NB4 (cell line): ENCODE measurements around the gene PGM2.
A peak's percentile ranks its signal among the peaks of the same experiment; 100 is the strongest.
"Not testable (repeated sequence)": the region's sequence is repeated elsewhere in the genome, so short reads cannot be mapped to it uniquely, and the experiment has no call there.

Experiments used
- DNase-seq: peaks from one replicate; pipeline ENCODE4 v3.0.0; 2010; ENCODE audit warnings: low read depth
- H3K4me3 ChIP-seq: one replicate; pipeline ENCODE4 v1.5.1; 2011; ENCODE audit warnings: mild to moderate bottlenecking, low read depth, low read length, moderate library complexity
- MYC ChIP-seq: IDR thresholded peaks from 2 replicates; pipeline ENCODE4 v1.6.1; 2011; ENCODE audit warnings: low read depth, low read length
- POLR2A ChIP-seq: IDR thresholded peaks from 2 replicates; pipeline ENCODE4 v1.6.1; 2011; ENCODE audit warnings: mild to moderate bottlenecking; ENCODE audit not compliant: insufficient read length; ENCODE audit errors: extremely low read depth
- TF ChIP-seq, protein P1 (sequence below): IDR thresholded peaks from one replicate; pipeline ENCODE4 v1.5.1; 2012; ENCODE audit warnings: low read depth, low read length
- TF ChIP-seq, protein P2 (sequence below): IDR thresholded peaks from 2 replicates; pipeline ENCODE4 v1.6.1; 2011; ENCODE audit warnings: low read depth, low read length

Gene PGM2

DNA sequence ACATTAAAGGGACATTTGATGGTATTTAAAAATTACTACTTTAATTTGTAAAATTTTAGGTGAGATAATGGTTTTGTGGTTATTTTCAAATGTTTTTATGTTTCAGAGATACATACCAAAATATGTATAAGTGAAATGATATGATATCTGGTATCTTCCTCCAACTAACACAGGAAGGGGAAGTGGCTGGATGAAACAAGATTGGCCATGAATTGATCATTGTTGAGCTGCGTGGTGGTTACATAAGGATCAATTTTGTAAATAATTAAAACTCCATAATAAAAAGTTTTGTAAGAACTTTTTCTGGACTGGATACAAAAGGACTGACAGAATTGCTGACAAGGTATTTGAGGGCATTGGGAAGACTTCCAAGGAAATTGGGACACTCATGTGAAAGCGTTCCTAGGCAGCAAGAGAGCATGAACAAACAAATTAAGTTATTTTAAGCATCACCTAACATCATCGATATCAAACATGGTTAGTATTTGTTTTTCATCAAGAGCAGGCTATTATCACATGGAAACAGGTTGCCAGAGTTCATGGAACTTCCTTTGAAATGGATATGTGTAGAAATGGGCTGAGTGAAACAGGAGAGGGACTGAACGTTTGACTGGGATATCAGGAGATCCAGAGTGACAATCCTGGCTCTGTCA is 4.4 kb upstream of the PGM2 start:
- TF ChIP-seq POLR2A: no peak
- TF ChIP-seq, protein P1, sequence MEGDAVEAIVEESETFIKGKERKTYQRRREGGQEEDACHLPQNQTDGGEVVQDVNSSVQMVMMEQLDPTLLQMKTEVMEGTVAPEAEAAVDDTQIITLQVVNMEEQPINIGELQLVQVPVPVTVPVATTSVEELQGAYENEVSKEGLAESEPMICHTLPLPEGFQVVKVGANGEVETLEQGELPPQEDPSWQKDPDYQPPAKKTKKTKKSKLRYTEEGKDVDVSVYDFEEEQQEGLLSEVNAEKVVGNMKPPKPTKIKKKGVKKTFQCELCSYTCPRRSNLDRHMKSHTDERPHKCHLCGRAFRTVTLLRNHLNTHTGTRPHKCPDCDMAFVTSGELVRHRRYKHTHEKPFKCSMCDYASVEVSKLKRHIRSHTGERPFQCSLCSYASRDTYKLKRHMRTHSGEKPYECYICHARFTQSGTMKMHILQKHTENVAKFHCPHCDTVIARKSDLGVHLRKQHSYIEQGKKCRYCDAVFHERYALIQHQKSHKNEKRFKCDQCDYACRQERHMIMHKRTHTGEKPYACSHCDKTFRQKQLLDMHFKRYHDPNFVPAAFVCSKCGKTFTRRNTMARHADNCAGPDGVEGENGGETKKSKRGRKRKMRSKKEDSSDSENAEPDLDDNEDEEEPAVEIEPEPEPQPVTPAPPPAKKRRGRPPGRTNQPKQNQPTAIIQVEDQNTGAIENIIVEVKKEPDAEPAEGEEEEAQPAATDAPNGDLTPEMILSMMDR: no peak
- no peak overlapping the region for H3K4me3 ChIP-seq
- no peak for DNase-seq

DNA sequence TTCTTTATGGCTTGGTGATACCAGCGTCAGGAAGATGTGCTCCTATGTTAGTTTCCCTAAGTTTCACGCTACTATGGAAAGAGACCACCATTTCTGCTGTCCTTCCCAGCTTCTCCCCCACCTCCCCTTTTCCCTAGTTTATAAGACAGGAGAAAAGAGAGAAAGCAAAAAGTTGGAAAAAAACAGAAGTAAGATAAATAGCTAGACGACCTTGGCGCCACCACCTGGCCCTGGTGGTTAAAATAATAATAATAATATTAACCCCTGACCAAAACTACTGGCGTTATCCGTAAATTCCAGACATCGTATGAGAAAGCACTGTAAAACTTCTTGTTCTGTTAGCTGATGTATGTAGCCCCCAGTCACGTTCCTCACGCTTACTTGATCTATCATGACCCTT is 985 bp upstream of the PGM2 start:
- not testable (repeated sequence) for DNase-seq
- peak overlapping the region; percentile 81 for H3K4me3 ChIP-seq

DNA sequence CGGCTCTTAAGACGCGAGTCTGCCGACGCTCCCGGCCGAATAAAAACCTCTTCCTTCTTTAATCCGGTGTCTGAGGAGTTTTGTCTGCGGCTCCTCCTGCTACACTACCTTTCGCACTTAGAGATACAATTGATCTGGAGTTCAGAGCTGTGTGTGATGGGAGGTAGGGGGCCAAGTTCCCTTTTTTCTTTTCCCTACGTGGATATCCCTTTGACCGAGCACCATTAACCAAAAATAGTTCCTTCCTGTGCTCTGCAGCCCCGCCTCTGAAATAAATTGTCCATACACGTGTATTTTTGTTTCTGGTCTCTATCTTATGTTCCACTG is 555 bp upstream of the PGM2 start:
- peak; percentile 89 for DNase-seq
- peak overlapping the region; percentile 81 for H3K4me3 ChIP-seq
- TF ChIP-seq, protein P2, sequence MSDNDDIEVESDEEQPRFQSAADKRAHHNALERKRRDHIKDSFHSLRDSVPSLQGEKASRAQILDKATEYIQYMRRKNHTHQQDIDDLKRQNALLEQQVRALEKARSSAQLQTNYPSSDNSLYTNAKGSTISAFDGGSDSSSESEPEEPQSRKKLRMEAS: no peak
- TF ChIP-seq, protein P1: no peak
- TF ChIP-seq POLR2A: no peak
- TF ChIP-seq MYC: no peak

- TF ChIP-seq, protein P2: peak; percentile 49; the same call in 1 of the 2 replicates
- TF ChIP-seq, protein P1: no peak
- peak; percentile 55 for TF ChIP-seq MYC
- H3K4me3 ChIP-seq: peak overlapping the region; percentile 81
- DNase-seq: peak; percentile 56
These were observed 672 bp downstream of the PGM2 start for GRCh38 chr4:37827030-37827685.

DNA sequence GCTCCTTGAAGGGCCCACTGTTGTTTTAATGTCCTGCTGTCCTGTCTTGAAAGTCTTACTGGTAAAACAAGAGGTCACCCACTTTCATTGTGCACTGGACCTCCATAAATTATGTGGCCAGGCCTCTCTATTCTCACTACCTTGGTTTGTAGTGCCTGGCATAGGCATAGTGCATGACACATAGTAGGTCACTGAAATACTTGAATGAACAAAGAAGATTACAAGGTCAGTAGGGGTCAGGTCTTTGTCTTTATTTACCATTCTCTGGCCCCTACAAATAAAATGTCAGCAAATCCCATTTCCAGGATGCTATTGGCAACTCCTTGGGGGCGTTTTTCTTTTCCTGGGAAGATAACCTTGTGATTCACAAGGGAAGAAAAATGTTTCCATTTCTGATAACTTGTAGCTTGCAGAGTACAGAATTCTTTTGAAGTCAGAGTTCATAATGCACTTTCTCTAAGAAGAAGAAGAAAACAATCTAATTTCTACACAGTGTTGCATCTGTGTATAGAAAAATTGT is 1.4 kb downstream of the PGM2 start:
- TF ChIP-seq, protein P2: no peak
- TF ChIP-seq MYC: no peak
- TF ChIP-seq POLR2A: no peak
- TF ChIP-seq, protein P1: no peak
- no peak for DNase-seq
- peak overlapping the region; percentile 81 for H3K4me3 ChIP-seq

DNA sequence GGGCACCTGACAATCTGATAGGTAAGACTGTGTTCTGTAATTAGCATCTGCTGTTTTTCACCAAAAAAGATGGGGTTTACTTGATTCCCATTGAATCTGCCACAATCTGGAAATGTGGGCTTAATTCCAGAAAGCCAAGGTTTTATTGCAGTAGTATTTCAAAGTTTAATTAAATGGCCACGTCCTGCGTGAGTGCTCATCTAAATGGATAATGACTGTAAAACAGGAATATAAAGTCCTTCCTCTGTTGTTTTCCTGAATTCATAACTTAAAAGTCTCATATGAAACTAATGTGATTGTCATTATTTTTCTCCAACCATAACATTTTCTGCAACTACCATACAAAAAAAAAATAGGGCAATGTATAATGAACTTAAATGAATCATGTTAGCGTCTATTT is 2.4 kb downstream of the PGM2 start:
- no peak for DNase-seq
- no peak for TF ChIP-seq POLR2A
- TF ChIP-seq, protein P2: no peak
- peak overlapping the region; percentile 81 for H3K4me3 ChIP-seq

GRCh38 chr4:37830640-37831039 is 4.2 kb downstream of the PGM2 start:
- no peak overlapping the region for H3K4me3 ChIP-seq
- DNase-seq: no peak
- TF ChIP-seq POLR2A: no peak
- no peak for TF ChIP-seq MYC
- TF ChIP-seq, protein P1: no peak
- TF ChIP-seq, protein P2: no peak
